Calu3 (cell line): ENCODE results near the gene CA6. TPM values are rescaled to one million over a fixed set of nuclear protein-coding genes. Genes with fewer than 3 reads are reported as not detected.
"Not testable (repeated sequence)": the region's sequence is repeated elsewhere in the genome, so short reads cannot be mapped to it uniquely, and the experiment has no call there.

ENCODE experiments used
- BruUV-seq: library from RNA; stranded (reverse); fragments of 400-500 nt; replicated peaks from 2 replicates; lab custom pipeline; 2021; lab: Mats Ljungman, UMichigan
- CTCF ChIA-PET: fragments of 300-600 bp; sonication (Branson Sonifier 250); formaldehyde crosslinking; loops from one replicate; lab custom pipeline; 2022; ENCODE audit warnings: antibody characterized with exemption; lab: Charles Lee
- DNase-seq: peaks from one replicate; pipeline ENCODE4 v3.0.0; 2022
- H3K27ac Mint-ChIP-seq: one replicate; pipeline ENCODE4 v1.8.0; 2022; ENCODE audit warnings: mixed read lengths; ENCODE audit not compliant: unreplicated experiment
- H3K27me3 Mint-ChIP-seq: one replicate; pipeline ENCODE4 v1.8.0; 2022; ENCODE audit warnings: mixed read lengths; ENCODE audit not compliant: unreplicated experiment
- H3K36me3 Mint-ChIP-seq: one replicate; pipeline ENCODE4 v1.8.0; 2022; ENCODE audit warnings: mild to moderate bottlenecking, moderate library complexity, mixed read lengths; ENCODE audit not compliant: insufficient read depth, unreplicated experiment
- H3K4me1 Mint-ChIP-seq: one replicate; pipeline ENCODE4 v1.8.0; 2022; ENCODE audit warnings: mild to moderate bottlenecking, low read depth, mixed read lengths; ENCODE audit not compliant: unreplicated experiment
- H3K4me3 Mint-ChIP-seq: one replicate; pipeline ENCODE4 v1.8.0; 2022; ENCODE audit warnings: mild to moderate bottlenecking, low read depth, moderate library complexity, mixed read lengths; ENCODE audit not compliant: unreplicated experiment
- H3K9me3 Mint-ChIP-seq: one replicate; pipeline ENCODE4 v1.8.0; 2022; ENCODE audit warnings: low read depth, mixed read lengths; ENCODE audit not compliant: unreplicated experiment
- CTCF ChIP-seq: fragments of 200-600 bp; IDR thresholded peaks from one replicate; pipeline ENCODE4 v1.8.0; 2022; ENCODE audit warnings: antibody characterized with exemption; ENCODE audit not compliant: unreplicated experiment
- intact Hi-C: fragments of 100-400 bp; cut with micrococcal nuclease; formaldehyde crosslinking; loops from one replicate; pipeline ENCODE4 v1.10.0; 2022; ENCODE audit not compliant: unreplicated experiment
- total RNA-seq: library from RNA; stranded (reverse); gene quantifications from 2 replicates; pipeline ENCODE4 v1.2.3, GENCODE V29; 2022

The CA6 gene
- total RNA-seq, 1 experiment from 2014 or later, result not detected

GRCh38 chr1:9020305-9020704, 74.6 kb downstream of the CA6 start:
- no peaks in the 10 kb centered on the region for H3K4me1 Mint-ChIP-seq
- no peak overlapping the region for H3K4me3 Mint-ChIP-seq
- H3K36me3 Mint-ChIP-seq, result no peaks in the 10 kb centered on the region
- no peaks in the 10 kb centered on the region for H3K9me3 Mint-ChIP-seq
- intact Hi-C loops, result no loop called here
- H3K27ac Mint-ChIP-seq, result no peak overlapping the region
- BruUV-seq, result no TSS peak
- no peak for DNase-seq
- no peak for TF ChIP-seq CTCF
- H3K27me3 Mint-ChIP-seq, result no peaks in the 10 kb centered on the region
- CTCF ChIA-PET, result interaction anchor here (0.7 kb wide), 2 partner anchors 229 to 500 kb away, joined by 3 read pairs; no protein-coding TSS in a partner anchor

DNA sequence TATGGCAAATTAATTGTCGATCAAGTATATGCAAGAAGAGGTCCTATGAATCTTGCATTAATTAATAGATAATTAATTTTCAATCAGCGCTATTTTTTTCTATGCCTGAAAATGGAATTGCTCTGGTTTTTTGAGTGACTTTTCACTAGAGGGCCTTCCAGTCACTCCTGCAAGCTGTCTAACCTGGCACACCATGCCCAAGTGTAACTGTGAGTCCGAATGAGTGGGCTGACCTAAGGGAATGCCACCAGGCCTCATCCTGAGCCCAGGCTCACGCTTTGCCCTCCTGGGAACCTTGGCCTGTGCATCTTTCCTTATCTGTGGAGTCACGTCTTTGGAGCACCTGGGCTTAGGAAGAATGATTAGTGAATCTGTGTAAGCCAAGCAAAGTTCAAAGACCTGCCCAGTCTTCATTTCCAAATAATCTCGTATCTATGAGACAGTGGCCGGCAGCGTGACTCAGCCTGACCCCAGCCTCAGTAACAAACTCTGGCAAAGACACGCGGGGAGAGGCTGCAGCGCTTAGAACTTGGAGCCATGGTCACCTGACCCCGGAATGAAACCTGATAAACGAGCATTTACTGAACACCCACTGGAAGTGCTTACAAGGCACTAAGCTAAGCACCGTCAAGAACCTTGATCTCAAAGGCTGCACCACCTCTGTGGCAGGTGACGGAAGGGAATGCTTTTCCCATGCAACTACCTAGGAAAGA, 76.5 kb downstream of the CA6 start:
- H3K4me3 Mint-ChIP-seq, DNase-seq, H3K36me3 Mint-ChIP-seq, CTCF ChIA-PET, H3K27ac Mint-ChIP-seq, H3K4me1 Mint-ChIP-seq, intact Hi-C loops, BruUV-seq, H3K27me3 Mint-ChIP-seq, H3K9me3 Mint-ChIP-seq: not testable (repeated sequence)

GRCh38 chr1:9022773-9023172, 77.1 kb downstream of the CA6 start:
- H3K9me3 Mint-ChIP-seq, result no peaks in the 10 kb centered on the region
- TF ChIP-seq CTCF, result no peak
- CTCF ChIA-PET, result no interaction called here
- H3K4me3 Mint-ChIP-seq, result no peak overlapping the region
- no peaks in the 10 kb centered on the region for H3K4me1 Mint-ChIP-seq
- no peaks in the 10 kb centered on the region for H3K27me3 Mint-ChIP-seq
- no peaks in the 10 kb centered on the region for H3K36me3 Mint-ChIP-seq
- H3K27ac Mint-ChIP-seq, result no peak overlapping the region
- no peak for DNase-seq
- BruUV-seq, result no TSS peak
- intact Hi-C loops, result no loop called here

Other genes with a start within 250 kb of the CA6 start
- 45.9 and 52.8 TPM in 2 replicates for gene RERE, start 128.2 kb upstream of the CA6 start, total RNA-seq
- 1,000 and 1,003 TPM in 2 replicates for gene ENO1, start 67.2 kb upstream of the CA6 start, total RNA-seq
- gene SLC2A7, start 80.6 kb downstream of the CA6 start, total RNA-seq, result not detected in 2 replicates
- 0.33 TPM in 1 of 2 replicates, not detected in the other for gene SLC2A5, start 123.8 kb downstream of the CA6 start, total RNA-seq
- 5.4 and 12.5 TPM in 2 replicates for gene GPR157, start 183.2 kb downstream of the CA6 start, total RNA-seq